Keratinocyte (primary cell): Measurements from ENCODE around the gene ADGRA3. TPM values are rescaled to one million over a fixed set of nuclear protein-coding genes. Genes with fewer than 3 reads are reported as not detected.

Experiments used
- DNase-seq: peaks from one replicate; pipeline ENCODE4 v3.0.0-alpha.2; 2011; ENCODE audit warnings: low read depth, missing footprints, low spot score
- FAIRE-seq: peaks from 2 replicates; lab custom pipeline; 2011; peaks lifted over from hg19 to GRCh38; lab: Jason Lieb, UNC
- H2AFZ ChIP-seq: 2 replicates; pipeline ENCODE4 v1.6.0; 2012; ENCODE audit warnings: low read length, control low read depth, inconsistent platforms; ENCODE audit not compliant: control insufficient read depth
- H3K27ac ChIP-seq: 2 replicates; pipeline ENCODE4 v1.5.1; 2011; ENCODE audit warnings: low read length; ENCODE audit not compliant: control insufficient read depth, insufficient read depth
- H3K27me3 ChIP-seq: 3 replicates; pipeline ENCODE4 v1.6.0; 2011; ENCODE audit warnings: low read length; ENCODE audit not compliant: control insufficient read depth, insufficient read depth; ENCODE audit errors: extremely low read depth
- H3K36me3 ChIP-seq, 2 experiments: 2 replicates in 1 of 2; 3 replicates in 1 of 2; pipeline ENCODE4 v1.5.1; 2011; ENCODE audit warnings: low read length in 2 of 2, mild to moderate bottlenecking in 1 of 2; ENCODE audit not compliant: control insufficient read depth in 2 of 2, insufficient read depth in 2 of 2; ENCODE audit errors: extremely low read depth in 1 of 2
- H3K4me1 ChIP-seq: 3 replicates; pipeline ENCODE4 v1.5.1; 2011; ENCODE audit warnings: low read length; ENCODE audit not compliant: control insufficient read depth, insufficient read depth; ENCODE audit errors: extremely low read depth
- H3K4me2 ChIP-seq: 3 replicates; pipeline ENCODE4 v1.6.0; 2011; ENCODE audit warnings: low read depth, low read length; ENCODE audit not compliant: control insufficient read depth, insufficient read depth; ENCODE audit errors: extremely low read depth
- H3K4me3 ChIP-seq, 3 experiments: fragments of 200-600 bp in 1 of 3; sonication (generic) in 1 of 3; 2 replicates in 2 of 3; 3 replicates in 1 of 3; pipeline ENCODE4 v1.5.1; 2011 to 2016; ENCODE audit warnings: low read length in 3 of 3, mild to moderate bottlenecking in 3 of 3, control low read depth in 2 of 3, inconsistent platforms in 1 of 3, low read depth in 1 of 3, mixed read lengths in 1 of 3, mixed run types in 1 of 3, moderate library complexity in 1 of 3; ENCODE audit not compliant: control insufficient read depth in 2 of 3, insufficient read depth in 2 of 3; ENCODE audit errors: extremely low read depth in 1 of 3
- H3K79me2 ChIP-seq: 2 replicates; pipeline ENCODE4 v1.6.0; 2012; ENCODE audit warnings: low read length; ENCODE audit not compliant: control insufficient read depth, insufficient read depth
- H3K9ac ChIP-seq: 3 replicates; pipeline ENCODE4 v1.6.0; 2011; ENCODE audit warnings: low read length; ENCODE audit not compliant: control insufficient read depth, insufficient read depth; ENCODE audit errors: extremely low read depth
- H3K9me1 ChIP-seq: 3 replicates; pipeline ENCODE4 v1.6.0; 2011; ENCODE audit warnings: low read length; ENCODE audit not compliant: control insufficient read depth, insufficient read depth; ENCODE audit errors: extremely low read depth
- H3K9me3 ChIP-seq: 2 replicates; pipeline ENCODE4 v1.5.1; 2012; ENCODE audit warnings: low read depth, low read length; ENCODE audit not compliant: control insufficient read depth
- H4K20me1 ChIP-seq: 3 replicates; pipeline ENCODE4 v1.6.0; 2011; ENCODE audit warnings: low read length; ENCODE audit not compliant: control insufficient read depth, insufficient read depth; ENCODE audit errors: extremely low read depth
- CTCF ChIP-seq, 3 experiments: IDR thresholded peaks in 1 of 3; conservative IDR thresholded peaks in 1 of 3; optimal IDR thresholded peaks in 1 of 3; 2 replicates in 2 of 3; 3 replicates in 1 of 3; pipeline versions ENCODE3 to v1.5.1; 2011; ENCODE audit warnings: low read length in 3 of 3, mild to moderate bottlenecking in 3 of 3, moderate library complexity in 2 of 3, control low read depth in 1 of 3, inconsistent platforms in 1 of 3; ENCODE audit not compliant: insufficient read depth in 2 of 3; ENCODE audit errors: extremely low read depth in 1 of 3
- EZH2 ChIP-seq: IDR thresholded peaks from one replicate; pipeline ENCODE4 v1.6.1; 2012; ENCODE audit warnings: inconsistent platforms, mild to moderate bottlenecking, low read length, moderate library complexity
- dilution Hi-C: fragments of 300-500 bp; cut with MboI; formaldehyde crosslinking; loops from one replicate; pipeline ENCODE4 v1.7.0; 2020; ENCODE audit warnings: low sequenced_read_pairs; ENCODE audit not compliant: extremely low pct_ligation_motif_present
- polyA plus RNA-seq, 5 experiments: library from polyadenylated mRNA; depleted of rRNA in 3 of 5; stranded (reverse) in 3 of 5; stranded (forward) in 1 of 5; unstranded in 1 of 5; fragments of >200 nt; gene quantifications; 1 replicate in 1 of 5; 2 replicates in 3 of 5; 3 replicates in 1 of 5; pipeline versions ENCODE4 v1.2.1 to v1.2.3, GENCODE V29; 2011 to 2012; ENCODE audit warnings: missing spikeins in 2 of 5, low read depth in 1 of 5, low replicate concordance in 1 of 5

Gene ADGRA3
- polyA plus RNA-seq, 1 donor (not counting 4 experiments of a cell fraction or from before 2014, with no cell fraction given): 38.7 TPM

GRCh38 chr4:22512306-22512705, 3.6 kb downstream of the ADGRA3 start:
- no peak overlapping the region for H3K27ac ChIP-seq
- no peak for FAIRE-seq
- H3K9me1 ChIP-seq: peaks cover 8% of the 10 kb centered on the region
- no peak overlapping the region for H3K9ac ChIP-seq
- no peak overlapping the region for H2AFZ ChIP-seq
- no peak overlapping the region for H3K4me2 ChIP-seq
- no peak for DNase-seq
- no peaks in the 10 kb centered on the region for H3K9me3 ChIP-seq
- dilution Hi-C loops: no loop called here
- peaks cover 78% of the 10 kb centered on the region for H3K79me2 ChIP-seq
- no peaks in the 10 kb centered on the region for H4K20me1 ChIP-seq
- H3K4me1 ChIP-seq: peaks cover 24% of the 10 kb centered on the region
- H3K27me3 ChIP-seq: no peaks in the 10 kb centered on the region
- no peak overlapping the region for H3K4me3 ChIP-seq
- H3K36me3 ChIP-seq: no peaks in the 10 kb centered on the region
- TF ChIP-seq CTCF (optimal IDR thresholded peaks at IDR 0.05 in 1 of 3, IDR thresholded peaks at IDR 0.05 in 1 of 3, conservative IDR thresholded peaks at IDR 0.05 in 1 of 3; ENCODE audit: extremely low read depth in 1 of 3, insufficient read depth in 2 of 3, low read length in 3 of 3) (no peak), EZH2 (no peak)

DNA sequence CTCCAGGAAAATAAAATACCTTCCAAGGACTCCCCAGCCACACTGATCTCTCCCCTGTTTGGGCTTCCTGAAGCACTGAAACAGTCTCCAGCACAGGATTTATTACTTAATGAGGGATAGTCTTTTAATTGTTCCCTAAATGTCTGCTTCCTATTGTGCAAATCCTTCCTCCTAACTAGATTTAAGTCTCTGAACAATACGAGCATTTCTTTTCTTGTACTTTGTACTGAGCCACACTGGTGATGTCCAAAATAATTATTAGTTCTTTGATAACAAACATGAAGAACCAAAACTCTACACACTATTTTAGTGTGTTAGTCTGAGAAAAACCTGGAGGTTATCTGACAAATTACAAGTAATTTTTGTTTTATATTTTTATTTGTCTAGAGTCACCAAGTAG, 5.1 kb downstream of the ADGRA3 start:
- H3K79me2 ChIP-seq: peaks cover 91% of the 10 kb centered on the region
- dilution Hi-C loops: no loop called here
- H3K27ac ChIP-seq: no peak overlapping the region
- peaks cover 8% of the 10 kb centered on the region for H3K9me1 ChIP-seq
- TF ChIP-seq CTCF (optimal IDR thresholded peaks at IDR 0.05 in 1 of 3, IDR thresholded peaks at IDR 0.05 in 1 of 3, conservative IDR thresholded peaks at IDR 0.05 in 1 of 3; ENCODE audit: extremely low read depth in 1 of 3, insufficient read depth in 2 of 3, low read length in 3 of 3) (no peak), EZH2 (no peak)
- H3K27me3 ChIP-seq: no peaks in the 10 kb centered on the region
- no peak overlapping the region for H3K4me2 ChIP-seq
- no peaks in the 10 kb centered on the region for H4K20me1 ChIP-seq
- no peak for FAIRE-seq
- no peak overlapping the region for H3K4me3 ChIP-seq
- no peak overlapping the region for H3K9ac ChIP-seq
- no peak overlapping the region for H2AFZ ChIP-seq
- peaks cover 0 to 3% of the 10 kb centered on the region in 2 experiments for H3K36me3 ChIP-seq
- no peak for DNase-seq
- no peaks in the 10 kb centered on the region for H3K9me3 ChIP-seq
- peaks cover 26% of the 10 kb centered on the region for H3K4me1 ChIP-seq
